ENCODE results near the gene OR6M1.

DNA sequence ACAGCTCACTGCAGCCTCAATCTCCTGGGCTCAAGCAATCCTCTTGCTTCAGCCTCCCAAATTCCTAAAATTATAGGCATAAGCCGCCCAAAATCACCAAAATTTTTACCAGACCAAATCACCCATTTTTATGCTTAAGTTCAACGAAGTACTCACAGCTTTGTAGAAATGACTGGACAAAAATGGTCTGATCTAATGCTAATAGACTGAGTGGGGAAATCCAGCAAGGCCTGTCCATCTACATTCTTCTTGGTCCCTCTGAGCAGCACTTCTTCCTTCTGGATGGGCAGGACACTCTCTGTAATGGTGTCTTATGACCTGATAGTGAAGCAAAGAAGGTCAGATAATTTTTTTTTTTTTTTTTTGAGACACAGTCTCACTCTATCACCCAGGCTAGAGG is 33.1 kb downstream of the OR6M1 start:
- TF ChIP-seq EZH2 (optimal IDR thresholded peaks at IDR 0.05; ENCODE audit: low read depth, low read length) (no peak), CTCF (IDR thresholded peaks at IDR 0.05; ENCODE audit: low read length) (no peak), EZH2phosphoT487 (IDR thresholded peaks at IDR 0.05; ENCODE audit: low read length) (no peak)

Data from MM.1S (cell line).